KMS-11 (cell line): Measurements from ENCODE around the gene BRSK2.

ENCODE experiments used
- H2AFZ ChIP-seq: fragments of 200-600 bp; sonication (generic); 2 replicates; pipeline ENCODE4 v1.6.1; 2016; ENCODE audit warnings: antibody characterized with exemption, mixed run types, low read depth
- H3K27ac ChIP-seq: fragments of 200-600 bp; sonication (generic); 2 replicates; pipeline ENCODE4 v1.6.1; 2016; ENCODE audit warnings: mild to moderate bottlenecking, mixed run types
- H3K27me3 ChIP-seq: fragments of 200-600 bp; sonication (generic); 2 replicates; pipeline ENCODE4 v1.6.1; 2017; ENCODE audit warnings: mild to moderate bottlenecking, low read depth, mixed run types, moderate library complexity; ENCODE audit not compliant: insufficient read depth
- H3K36me3 ChIP-seq: fragments of 200-600 bp; sonication (generic); 2 replicates; pipeline ENCODE4 v1.6.1; 2017; ENCODE audit warnings: mild to moderate bottlenecking, mixed run types; ENCODE audit not compliant: insufficient read depth
- H3K4me1 ChIP-seq: fragments of 200-600 bp; sonication (generic); 2 replicates; pipeline ENCODE4 v1.6.1; 2016; ENCODE audit warnings: mild to moderate bottlenecking, low read depth, mixed run types; ENCODE audit not compliant: poor library complexity, severe bottlenecking
- H3K4me2 ChIP-seq: fragments of 200-600 bp; sonication (generic); 2 replicates; pipeline ENCODE4 v1.7.0; 2016; ENCODE audit warnings: mild to moderate bottlenecking, mixed run types
- H3K4me3 ChIP-seq: fragments of 200-600 bp; sonication (generic); IDR thresholded peaks from 2 replicates; pipeline ENCODE4 v1.6.1; 2017; ENCODE audit warnings: low read depth, low read length, mixed read lengths; ENCODE audit not compliant: insufficient read depth
- H3K79me2 ChIP-seq: fragments of 200-600 bp; sonication (generic); 2 replicates; pipeline ENCODE4 v1.6.1; 2016; ENCODE audit warnings: low read depth, mixed run types; ENCODE audit not compliant: insufficient read depth
- H3K9ac ChIP-seq: fragments of 200-600 bp; sonication (generic); 2 replicates; pipeline ENCODE4 v1.6.1; 2016; ENCODE audit warnings: mild to moderate bottlenecking, mixed run types
- H4K20me1 ChIP-seq: fragments of 200-600 bp; sonication (generic); 2 replicates; pipeline ENCODE4 v1.6.1; 2016; ENCODE audit warnings: mild to moderate bottlenecking, mixed run types; ENCODE audit not compliant: insufficient read depth
- TF ChIP-seq, protein P1 (sequence below): fragments of 200-600 bp; sonication (generic); conservative IDR thresholded peaks from 2 replicates; pipeline ENCODE4 v1.6.1; 2017; ENCODE audit warnings: low read depth, mild to moderate bottlenecking, antibody characterized with exemption, low read length, moderate library complexity, mixed read lengths

BRSK2 gene

DNA sequence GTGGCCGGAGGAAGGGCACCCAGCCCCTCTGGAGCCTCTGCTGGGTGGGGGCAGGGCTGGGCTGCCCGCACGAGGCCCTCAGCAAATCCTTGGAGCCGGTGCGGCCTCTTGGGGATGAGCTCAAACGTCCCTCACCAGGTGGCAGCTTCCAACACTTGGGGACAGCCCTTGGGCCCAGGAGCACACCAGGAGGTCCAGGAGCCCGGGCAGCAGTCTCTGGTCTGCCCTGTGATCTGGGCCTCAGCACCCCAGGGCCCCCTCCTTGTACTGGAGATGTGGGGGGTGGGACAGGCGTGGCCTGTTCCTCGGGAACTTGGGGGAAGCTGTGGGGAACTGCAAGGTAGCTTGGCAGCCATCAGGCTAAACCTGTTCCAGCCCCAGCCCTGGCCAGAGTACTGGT is 56.9 kb downstream of the BRSK2 start:
- TF ChIP-seq, protein P1, sequence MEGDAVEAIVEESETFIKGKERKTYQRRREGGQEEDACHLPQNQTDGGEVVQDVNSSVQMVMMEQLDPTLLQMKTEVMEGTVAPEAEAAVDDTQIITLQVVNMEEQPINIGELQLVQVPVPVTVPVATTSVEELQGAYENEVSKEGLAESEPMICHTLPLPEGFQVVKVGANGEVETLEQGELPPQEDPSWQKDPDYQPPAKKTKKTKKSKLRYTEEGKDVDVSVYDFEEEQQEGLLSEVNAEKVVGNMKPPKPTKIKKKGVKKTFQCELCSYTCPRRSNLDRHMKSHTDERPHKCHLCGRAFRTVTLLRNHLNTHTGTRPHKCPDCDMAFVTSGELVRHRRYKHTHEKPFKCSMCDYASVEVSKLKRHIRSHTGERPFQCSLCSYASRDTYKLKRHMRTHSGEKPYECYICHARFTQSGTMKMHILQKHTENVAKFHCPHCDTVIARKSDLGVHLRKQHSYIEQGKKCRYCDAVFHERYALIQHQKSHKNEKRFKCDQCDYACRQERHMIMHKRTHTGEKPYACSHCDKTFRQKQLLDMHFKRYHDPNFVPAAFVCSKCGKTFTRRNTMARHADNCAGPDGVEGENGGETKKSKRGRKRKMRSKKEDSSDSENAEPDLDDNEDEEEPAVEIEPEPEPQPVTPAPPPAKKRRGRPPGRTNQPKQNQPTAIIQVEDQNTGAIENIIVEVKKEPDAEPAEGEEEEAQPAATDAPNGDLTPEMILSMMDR, result no peak
- no peaks in the 10 kb centered on the region for H3K4me1 ChIP-seq
- H3K9ac ChIP-seq, result no peak overlapping the region
- H3K27me3 ChIP-seq, result peaks cover 43% of the 10 kb centered on the region; the same call in 1 of the 2 replicates
- no peak overlapping the region for H3K27ac ChIP-seq
- no peaks in the 10 kb centered on the region for H4K20me1 ChIP-seq
- H3K79me2 ChIP-seq, result no peaks in the 10 kb centered on the region
- no peak overlapping the region for H2AFZ ChIP-seq
- H3K36me3 ChIP-seq, result no peaks in the 10 kb centered on the region
- no peak overlapping the region for H3K4me3 ChIP-seq
- no peak overlapping the region for H3K4me2 ChIP-seq

DNA sequence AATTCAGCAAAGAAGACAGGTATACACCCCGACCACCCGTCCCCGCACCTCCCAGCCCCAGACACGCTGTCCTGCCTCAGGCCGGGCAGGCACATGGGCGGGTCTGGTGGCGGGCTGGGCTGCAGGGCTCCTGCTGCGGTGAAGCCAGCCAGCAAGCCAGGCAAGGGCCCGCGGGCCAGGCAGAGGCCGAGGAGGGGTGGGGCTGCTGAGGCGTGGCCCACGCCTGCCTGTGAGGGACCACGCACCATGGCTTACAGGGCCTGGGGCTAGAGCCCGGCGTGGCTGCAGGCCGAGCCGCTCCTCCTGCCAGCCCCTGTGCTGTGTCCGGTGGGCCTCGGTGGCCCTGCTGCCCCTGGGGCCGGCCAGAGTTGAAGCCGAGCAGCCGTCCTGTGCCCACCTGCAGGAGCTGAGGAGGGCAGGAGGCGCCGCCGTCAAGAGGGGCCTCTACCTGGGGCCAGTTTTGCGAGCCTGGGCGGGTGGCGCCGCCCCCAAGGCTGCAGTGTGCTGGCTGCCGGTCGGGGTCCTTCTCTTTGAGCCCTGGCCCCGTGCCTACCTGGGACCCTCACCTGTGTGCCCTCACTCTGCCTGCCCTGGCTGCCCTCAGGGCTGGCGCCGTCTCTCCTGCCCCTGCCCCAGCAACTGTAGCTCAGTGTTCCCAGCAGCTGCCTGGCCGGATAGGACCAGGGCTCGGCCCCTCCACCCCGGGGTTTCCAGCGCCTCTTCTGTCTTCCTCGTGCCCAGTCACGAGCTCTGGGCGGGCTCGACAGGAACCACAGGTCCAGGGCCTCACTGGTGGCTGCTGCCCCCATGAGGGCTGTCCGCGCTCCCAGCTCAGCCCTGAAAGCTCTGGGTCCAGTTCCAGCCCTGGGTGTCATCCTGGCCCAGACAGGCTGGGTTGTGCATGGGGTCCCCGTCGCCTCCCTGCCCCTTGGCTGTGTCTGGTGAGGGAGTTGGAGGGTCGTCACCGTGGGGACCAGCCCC is 58.4 kb downstream of the BRSK2 start:
- Histone ChIP-seq H3K79me2 (no peaks in the 10 kb centered on the region), H3K4me2 (no peak overlapping the region), H2AFZ (no peak overlapping the region), H3K9ac (no peak overlapping the region), H3K4me3 (no peak overlapping the region), H4K20me1 (no peaks in the 10 kb centered on the region), H3K27me3 (peaks cover 58% of the 10 kb centered on the region), H3K27ac (no peak overlapping the region), H3K36me3 (no peaks in the 10 kb centered on the region), H3K4me1 (no peaks in the 10 kb centered on the region)
- TF ChIP-seq, protein P1, result no peak

DNA sequence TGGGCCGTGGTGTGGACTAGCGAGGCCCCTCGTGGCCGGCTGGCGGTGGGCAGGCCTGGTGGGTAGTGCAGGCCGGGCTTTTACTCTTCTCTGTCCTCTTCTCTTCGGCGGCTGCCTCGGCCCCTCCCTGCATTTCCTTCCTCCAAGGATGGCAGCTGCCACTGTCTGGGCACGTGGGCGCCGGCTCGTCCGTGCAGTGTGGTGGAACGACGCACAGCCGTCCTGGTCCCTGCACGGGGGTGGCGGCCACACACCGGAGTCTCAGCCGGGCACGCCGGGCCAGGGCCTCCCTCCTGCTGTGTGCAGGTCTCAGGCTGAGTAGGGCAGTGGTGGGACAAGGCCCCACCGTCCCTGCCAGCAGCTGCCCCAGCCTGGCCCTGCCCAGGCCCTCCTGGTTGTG is 59.1 kb downstream of the BRSK2 start:
- H4K20me1 ChIP-seq, result no peaks in the 10 kb centered on the region
- H3K4me3 ChIP-seq, result no peak overlapping the region
- no peak overlapping the region for H3K27ac ChIP-seq
- no peak overlapping the region for H2AFZ ChIP-seq
- no peaks in the 10 kb centered on the region for H3K79me2 ChIP-seq
- H3K4me1 ChIP-seq, result no peaks in the 10 kb centered on the region
- peaks cover 64% of the 10 kb centered on the region for H3K27me3 ChIP-seq
- H3K9ac ChIP-seq, result no peak overlapping the region
- H3K36me3 ChIP-seq, result no peaks in the 10 kb centered on the region
- no peak overlapping the region for H3K4me2 ChIP-seq
- TF ChIP-seq, protein P1, result no peak

DNA sequence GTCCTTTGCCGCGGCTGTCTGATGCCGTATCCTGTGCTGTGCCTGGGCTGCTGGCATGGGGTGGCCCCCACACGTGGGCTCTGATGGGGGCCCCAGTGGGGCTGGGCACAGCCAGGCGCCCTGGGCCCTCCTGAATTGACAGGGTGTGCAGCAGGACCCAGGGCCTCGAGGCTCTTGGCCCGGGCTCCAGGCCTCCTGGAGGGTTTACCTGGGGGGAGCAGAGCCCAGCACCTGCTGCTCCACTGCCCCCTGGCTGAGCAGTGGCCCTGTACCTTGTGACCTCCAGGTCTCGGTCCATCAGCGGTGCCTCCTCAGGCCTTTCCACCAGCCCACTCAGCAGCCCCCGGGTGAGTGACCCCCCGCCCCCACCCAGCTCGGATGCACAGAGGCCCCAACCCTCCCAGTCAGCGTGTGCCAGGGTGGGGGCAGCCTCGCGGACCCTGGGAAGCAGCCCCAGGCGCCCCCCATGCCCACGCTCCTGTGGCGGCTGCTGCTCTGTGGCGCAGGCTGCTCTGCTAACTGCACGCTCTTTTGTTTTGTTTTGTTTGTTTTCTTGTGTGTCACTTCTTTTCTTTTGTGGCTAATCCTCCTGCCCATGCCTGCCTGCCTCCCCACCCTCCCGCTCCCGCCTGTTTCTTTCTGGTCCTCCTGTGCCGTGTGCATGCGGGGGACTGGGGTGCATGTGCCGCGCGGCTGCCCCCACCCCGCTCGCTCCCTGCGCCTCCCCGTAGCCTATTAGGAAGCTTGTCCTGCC is 59.9 kb downstream of the BRSK2 start:
- no peaks in the 10 kb centered on the region for H3K79me2 ChIP-seq
- H4K20me1 ChIP-seq, result no peaks in the 10 kb centered on the region
- no peak overlapping the region for H3K4me3 ChIP-seq
- no peak overlapping the region for H3K27ac ChIP-seq
- no peak overlapping the region for H3K4me2 ChIP-seq
- H3K9ac ChIP-seq, result no peak overlapping the region
- H3K27me3 ChIP-seq, result peaks cover 70% of the 10 kb centered on the region
- no peak overlapping the region for H2AFZ ChIP-seq
- TF ChIP-seq, protein P1, result no peak
- no peaks in the 10 kb centered on the region for H3K4me1 ChIP-seq
- no peaks in the 10 kb centered on the region for H3K36me3 ChIP-seq
